IMR-90 (cell line): ENCODE results near the gene KCNJ8. TPM values are rescaled to one million over a fixed set of nuclear protein-coding genes. Genes with fewer than 3 reads are reported as not detected.

Experiments
- ATAC-seq: fragments of 200-7000 bp; cut with Tn5 transposase; 2 replicates; pipeline ENCODE4 v1.9.1; 2020; ENCODE audit warnings: low read depth, mild to moderate bottlenecking, moderate library complexity
- BruUV-seq: library from RNA; stranded (reverse); fragments of 400-500 nt; replicated peaks from 2 replicates; lab custom pipeline; 2021; lab: Mats Ljungman, UMichigan
- CTCF ChIA-PET: fragments of 300-600 bp; formaldehyde crosslinking; extraction: SDS; loops from one replicate; lab custom pipeline; 2021; ENCODE audit warnings: antibody characterized with exemption; lab: Yijun Ruan, JAX
- POLR2A ChIA-PET: fragments of 300-600 bp; sonication (Branson Sonifier 250); formaldehyde crosslinking; loops from one replicate; lab custom pipeline; 2022; ENCODE audit warnings: antibody characterized with exemption; ENCODE audit not compliant: unreplicated experiment; lab: Charles Lee
- DNase-seq: peaks from one replicate; pipeline ENCODE4 v3.0.0; 2013
- H2AFZ ChIP-seq: replicated peaks from 2 replicates; pipeline ENCODE3; 2013; ENCODE audit warnings: low read length, mild to moderate bottlenecking; ENCODE audit not compliant: poor library complexity
- H2AK5ac ChIP-seq: 2 replicates; pipeline ENCODE4 v1.6.1; 2013; ENCODE audit warnings: low read depth, low read length, inconsistent platforms
- H2AK9ac ChIP-seq: replicated peaks from 2 replicates; pipeline ENCODE3; 2013; ENCODE audit warnings: mild to moderate bottlenecking, low read depth, low read length, moderate library complexity; ENCODE audit not compliant: poor library complexity
- H2BK120ac ChIP-seq: 2 replicates; pipeline ENCODE4 v1.6.1; 2013; ENCODE audit warnings: low read depth, low read length, inconsistent platforms
- H2BK15ac ChIP-seq: 3 replicates; pipeline ENCODE4 v1.6.1; 2013; ENCODE audit warnings: low read depth, low read length, inconsistent platforms
- H2BK20ac ChIP-seq: 2 replicates; pipeline ENCODE4 v1.6.1; 2013; ENCODE audit warnings: low read depth, mild to moderate bottlenecking, inconsistent platforms, low read length, moderate library complexity
- H2BK5ac ChIP-seq: 2 replicates; pipeline ENCODE4 v1.6.1; 2013; ENCODE audit warnings: mild to moderate bottlenecking, low read depth, low read length, inconsistent platforms; ENCODE audit not compliant: poor library complexity, severe bottlenecking
- H3K14ac ChIP-seq: replicated peaks from 2 replicates; pipeline ENCODE4 v1.6.1; 2013; ENCODE audit warnings: low read depth, low read length, inconsistent platforms
- H3K18ac ChIP-seq: 2 replicates; pipeline ENCODE4 v1.6.1; 2013; ENCODE audit warnings: low read depth, low read length, control low read depth
- H3K23ac ChIP-seq: 2 replicates; pipeline ENCODE4 v1.6.1; 2013; ENCODE audit warnings: low read depth, low read length, inconsistent platforms
- H3K27ac ChIP-seq: 2 replicates; pipeline ENCODE4 v1.5.1; 2013; ENCODE audit warnings: mild to moderate bottlenecking, control low read depth, low read length; ENCODE audit not compliant: insufficient read depth
- H3K27me3 ChIP-seq: 2 replicates; pipeline ENCODE4 v1.6.1; 2013; ENCODE audit warnings: low read length; ENCODE audit not compliant: control insufficient read depth, insufficient read depth
- H3K36me3 ChIP-seq: 2 replicates; pipeline ENCODE4 v1.6.1; 2013; ENCODE audit warnings: low read length, mixed read lengths; ENCODE audit not compliant: control insufficient read depth, insufficient read depth
- H3K4ac ChIP-seq: 2 replicates; pipeline ENCODE4 v1.6.1; 2013; ENCODE audit warnings: low read depth, low read length, inconsistent platforms
- H3K4me1 ChIP-seq: 2 replicates; pipeline ENCODE4 v1.6.1; 2013; ENCODE audit warnings: low read length, mixed read lengths; ENCODE audit not compliant: control insufficient read depth, insufficient read depth
- H3K4me2 ChIP-seq: 2 replicates; pipeline ENCODE4 v1.6.1; 2013; ENCODE audit warnings: low read depth, mild to moderate bottlenecking, control low read depth, low read length, moderate library complexity
- H3K4me3 ChIP-seq: 2 replicates; pipeline ENCODE4 v1.5.1; 2013; ENCODE audit warnings: low read depth, mild to moderate bottlenecking, control low read depth, low read length, moderate library complexity; ENCODE audit not compliant: insufficient read depth
- H3K56ac ChIP-seq: 2 replicates; pipeline ENCODE4 v1.6.1; 2013; ENCODE audit warnings: low read length, inconsistent platforms; ENCODE audit not compliant: insufficient read depth; ENCODE audit errors: extremely low read depth
- H3K79me1 ChIP-seq, 2 experiments: 2 replicates each; pipeline ENCODE4 v1.6.1; 2013; ENCODE audit warnings: low read length in 2 of 2, inconsistent platforms in 1 of 2, low read depth in 1 of 2
- H3K9ac ChIP-seq: 2 replicates; pipeline ENCODE4 v1.6.1; 2013; ENCODE audit warnings: low read depth, low read length, control low read depth
- H3K9me1 ChIP-seq: 2 replicates; pipeline ENCODE4 v1.6.1; 2013; ENCODE audit warnings: low read length, inconsistent platforms; ENCODE audit not compliant: insufficient read depth
- H3K9me3 ChIP-seq: 2 replicates; pipeline ENCODE4 v1.6.1; 2013; ENCODE audit warnings: low read length; ENCODE audit not compliant: control insufficient read depth, insufficient read depth
- H4K20me1 ChIP-seq: 2 replicates; pipeline ENCODE4 v1.6.1; 2013; ENCODE audit warnings: low read length, inconsistent platforms; ENCODE audit not compliant: insufficient read depth
- H4K5ac ChIP-seq: 2 replicates; pipeline ENCODE4 v1.6.1; 2013; ENCODE audit warnings: mild to moderate bottlenecking, low read depth, low read length, control low read depth
- H4K8ac ChIP-seq, 2 experiments: 2 replicates each; pipeline ENCODE4 v1.6.1; 2013; ENCODE audit warnings: low read depth in 2 of 2, low read length in 2 of 2, control low read depth in 1 of 2, inconsistent platforms in 1 of 2
- H4K91ac ChIP-seq: 2 replicates; pipeline ENCODE4 v1.6.1; 2013; ENCODE audit warnings: low read depth, low read length, inconsistent platforms; ENCODE audit not compliant: insufficient read depth
- ELK1 ChIP-seq: fragments of 150-350 bp; IDR thresholded peaks from 2 replicates; pipeline ENCODE4 v1.6.1; 2016; ENCODE audit warnings: low read depth, mild to moderate bottlenecking, low read length, moderate library complexity, borderline replicate concordance
- RAD21 ChIP-seq: IDR thresholded peaks from 2 replicates; pipeline ENCODE4 v1.6.1; 2012; ENCODE audit warnings: low read length, improper control_type of control experiment
- SMC3 ChIP-seq: fragments of 150-350 bp; IDR thresholded peaks from 2 replicates; pipeline ENCODE4 v1.6.1; 2016; ENCODE audit warnings: low read depth, mild to moderate bottlenecking, antibody characterized with exemption, low read length, moderate library complexity
- WGBS, 2 experiments: methylation state at CpG; one replicate each; pipeline versions ENCODE4 v1.1.5 to v1.1.7; 2013; ENCODE audit warnings: missing lambda C conversion rate in 2 of 2; ENCODE audit not compliant: insufficient read length in 1 of 2; ENCODE audit errors: extremely low coverage in 2 of 2; 5-methylcytosine and 5-hydroxymethylcytosine counted together
- dilution Hi-C: fragments of 300-500 bp; cut with HindIII; formaldehyde crosslinking; loops from one replicate; pipeline ENCODE4 v1.14.3; 2018; ENCODE audit warnings: low sequenced_read_pairs; ENCODE audit not compliant: unreplicated experiment
- in situ Hi-C: fragments of 300-500 bp; cut with MboI; formaldehyde crosslinking; loops from 3 replicates; pipeline ENCODE4 v1.14.3; 2019; ENCODE audit warnings: low sequenced_read_pairs, inconsistent platforms, mixed read lengths
- intact Hi-C: fragments of 100-400 bp; cut with micrococcal nuclease; formaldehyde crosslinking; loops from 2 replicates; pipeline ENCODE4 v1.10.0; 2022
- polyA plus RNA-seq, 3 experiments: library from polyadenylated mRNA; depleted of rRNA; stranded (reverse); fragments of >200 nt; gene quantifications; 2 replicates each; pipeline ENCODE4 v1.2.3, GENCODE V29; 2012; ENCODE audit warnings: low replicate concordance in 1 of 3
- total RNA-seq: library from RNA; depleted of rRNA; stranded (reverse); fragments of >200 nt; gene quantifications from 2 replicates; pipeline ENCODE4 v1.2.3, GENCODE V29; 2012

The KCNJ8 gene
- total and polyA plus RNA-seq, 2 of the 4 experiments (the other 2 are of a cell fraction), result 8.0 to 15.8 TPM

GRCh38 chr12:21776175-21776574, 1.7 kb upstream of the KCNJ8 start:
- WGBS, 2 experiments, result 100% methylated on average over 1 of the region's 3 CpGs; no CpG with 5 or more reads in 1 of the 2 experiments
- Histone ChIP-seq H3K4me1 (peaks cover 2% of the 10 kb centered on the region; the same call in 1 of the 2 replicates), H2BK5ac (no peak overlapping the region), H4K5ac (no peak overlapping the region), H3K9me1 (no peaks in the 10 kb centered on the region), H3K56ac (no peak overlapping the region), H3K4ac (no peak overlapping the region), H3K36me3 (no peaks in the 10 kb centered on the region), H4K20me1 (no peaks in the 10 kb centered on the region), H4K91ac (no peak overlapping the region), H3K4me3 (no peak overlapping the region), H2BK15ac (no peak overlapping the region), H3K23ac (no peak overlapping the region), H2AFZ (no peak overlapping the region), H3K79me1 (peaks cover 0 to 7% of the 10 kb centered on the region in 2 experiments; a peak in 2 of 4 replicates), H3K18ac (no peak overlapping the region), H2BK20ac (no peak overlapping the region), H4K8ac (no peak overlapping the region), H3K4me2 (no peak overlapping the region), H3K27me3 (no peaks in the 10 kb centered on the region), H2AK9ac (no peak overlapping the region), H3K9me3 (no peaks in the 10 kb centered on the region), H2BK120ac (no peak overlapping the region), H2AK5ac (no peak overlapping the region), H3K14ac (no peak overlapping the region), H3K27ac (no peak overlapping the region), H3K9ac (no peak overlapping the region)
- DNase-seq (no peak), ATAC-seq (no peak)
- no peak for TF ChIP-seq ELK1
- no peak for TF ChIP-seq RAD21
- TF ChIP-seq SMC3, result no peak
- dilution Hi-C loops (no loop called here), in situ Hi-C loops (no loop called here), intact Hi-C loops (no loop called here)
- BruUV-seq, result no TSS peak
- ChIA-PET CTCF (no interaction called here), POLR2A (no interaction called here)
